Measurements from ENCODE around the gene PGR. TPM values are rescaled to one million over a fixed set of nuclear protein-coding genes. Genes with fewer than 3 reads are reported as not detected.

PGR gene
- total and polyA plus RNA-seq, 10 donors, result 0.13 to 7.7 (median 2.5) TPM

DNA sequence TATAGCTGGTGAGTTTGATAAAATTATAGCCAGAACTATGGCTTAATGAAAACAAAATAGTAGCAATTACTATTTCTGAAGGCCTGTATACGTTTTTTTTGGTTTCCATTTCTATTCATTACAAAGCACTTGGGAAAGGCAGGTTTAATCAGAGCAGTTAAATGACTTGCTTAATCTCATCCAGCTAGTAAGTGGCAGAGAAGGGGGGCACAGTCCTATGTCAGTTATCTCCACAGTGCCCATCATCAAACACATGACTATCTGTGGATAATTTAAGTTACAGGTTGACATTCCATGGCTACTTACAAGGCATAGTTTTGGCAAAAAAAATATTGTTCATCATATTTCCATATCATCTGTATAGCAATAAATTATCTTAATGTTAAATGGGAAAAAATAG lies 93.7 kb downstream of the PGR start:
- intact Hi-C loops (cut with DNase I; ENCODE audit: low total_unique reads), result no loop called here
- no peak overlapping the region for H3K4me3 ChIP-seq
- H3K27me3 ChIP-seq (replicated peaks in 1 of 7), result no peaks in the 10 kb centered on the region
- 51 to 73% (median 60%) methylated on average over 1 of the region's 1 CpG for WGBS, 5 donors
- TF ChIP-seq POLR2A (IDR thresholded peaks at IDR 0.05) (no peak), POLR2AphosphoS5 (IDR thresholded peaks at IDR 0.05) (no peak)
- TF ChIP-seq, protein P1, sequence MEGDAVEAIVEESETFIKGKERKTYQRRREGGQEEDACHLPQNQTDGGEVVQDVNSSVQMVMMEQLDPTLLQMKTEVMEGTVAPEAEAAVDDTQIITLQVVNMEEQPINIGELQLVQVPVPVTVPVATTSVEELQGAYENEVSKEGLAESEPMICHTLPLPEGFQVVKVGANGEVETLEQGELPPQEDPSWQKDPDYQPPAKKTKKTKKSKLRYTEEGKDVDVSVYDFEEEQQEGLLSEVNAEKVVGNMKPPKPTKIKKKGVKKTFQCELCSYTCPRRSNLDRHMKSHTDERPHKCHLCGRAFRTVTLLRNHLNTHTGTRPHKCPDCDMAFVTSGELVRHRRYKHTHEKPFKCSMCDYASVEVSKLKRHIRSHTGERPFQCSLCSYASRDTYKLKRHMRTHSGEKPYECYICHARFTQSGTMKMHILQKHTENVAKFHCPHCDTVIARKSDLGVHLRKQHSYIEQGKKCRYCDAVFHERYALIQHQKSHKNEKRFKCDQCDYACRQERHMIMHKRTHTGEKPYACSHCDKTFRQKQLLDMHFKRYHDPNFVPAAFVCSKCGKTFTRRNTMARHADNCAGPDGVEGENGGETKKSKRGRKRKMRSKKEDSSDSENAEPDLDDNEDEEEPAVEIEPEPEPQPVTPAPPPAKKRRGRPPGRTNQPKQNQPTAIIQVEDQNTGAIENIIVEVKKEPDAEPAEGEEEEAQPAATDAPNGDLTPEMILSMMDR (IDR thresholded peaks at IDR 0.05 in 8 of 11, conservative IDR thresholded peaks at IDR 0.05 in 3 of 11), result no peak
- no peak overlapping the region for H3K27ac ChIP-seq
- no peaks in the 10 kb centered on the region for H3K4me1 ChIP-seq
- H3K36me3 ChIP-seq, result no peaks in the 10 kb centered on the region
- no peak for DNase-seq
- no peaks in the 10 kb centered on the region for H3K9me3 ChIP-seq

DNA sequence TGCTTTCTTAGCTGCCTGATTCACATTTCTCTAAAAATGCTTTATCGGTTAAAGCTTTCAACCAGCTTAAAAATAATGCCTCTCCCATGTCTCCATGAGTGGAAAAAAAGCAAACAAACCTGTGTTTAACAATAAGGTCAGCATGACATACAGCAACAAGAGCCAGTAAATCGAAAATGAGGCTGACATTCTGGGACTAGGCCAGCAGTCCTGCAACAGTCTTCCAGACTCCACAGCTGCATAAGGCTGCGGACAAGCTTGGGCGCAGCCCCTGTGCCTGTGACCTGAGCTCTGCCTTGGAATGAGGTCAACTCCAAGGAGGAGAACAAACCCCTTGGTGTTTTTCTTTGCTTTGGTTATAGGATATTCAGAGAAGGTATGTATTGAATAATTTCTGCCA lies 95.5 kb downstream of the PGR start:
- TF ChIP-seq, protein P1 (IDR thresholded peaks at IDR 0.05 in 8 of 11, conservative IDR thresholded peaks at IDR 0.05 in 3 of 11), result no peak
- TF ChIP-seq POLR2AphosphoS5 (IDR thresholded peaks at IDR 0.05) (no peak), POLR2A (IDR thresholded peaks at IDR 0.05) (no peak)
- WGBS, 5 donors, result 44 to 80% (median 77%) methylated on average over 4 of the region's 4 CpGs
- H3K27me3 ChIP-seq (replicated peaks in 1 of 7), result no peaks in the 10 kb centered on the region
- no peaks in the 10 kb centered on the region for H3K4me1 ChIP-seq
- no peak overlapping the region for H3K4me3 ChIP-seq
- no peak overlapping the region for H3K27ac ChIP-seq
- no peak for DNase-seq
- H3K9me3 ChIP-seq, result no peaks in the 10 kb centered on the region
- intact Hi-C loops (cut with DNase I; ENCODE audit: low total_unique reads), result no loop called here
- no peaks in the 10 kb centered on the region for H3K36me3 ChIP-seq

DNA sequence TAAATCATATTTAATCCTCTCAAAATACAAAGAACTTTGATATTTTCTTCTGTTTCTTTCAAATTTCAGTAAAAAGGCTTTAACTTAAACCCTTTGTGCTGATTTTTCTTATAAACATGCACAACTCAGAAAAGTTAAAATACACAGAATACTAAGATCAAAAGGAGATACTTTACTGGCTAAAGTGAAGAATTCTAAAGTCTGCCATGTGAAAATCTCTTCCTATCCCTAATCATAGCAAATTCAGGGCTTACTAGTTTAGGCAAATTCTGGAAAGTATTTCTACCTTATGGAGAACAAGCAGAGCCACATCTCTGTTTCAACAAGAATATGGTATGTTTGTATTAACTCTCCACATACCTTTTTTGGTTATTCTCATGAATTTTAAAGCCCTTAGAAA lies 96.6 kb downstream of the PGR start:
- TF ChIP-seq POLR2AphosphoS5 (IDR thresholded peaks at IDR 0.05) (no peak), POLR2A (IDR thresholded peaks at IDR 0.05) (no peak)
- TF ChIP-seq, protein P1 (IDR thresholded peaks at IDR 0.05 in 8 of 11, conservative IDR thresholded peaks at IDR 0.05 in 3 of 11), result no peak
- Histone ChIP-seq H3K36me3 (no peaks in the 10 kb centered on the region), H3K9me3 (no peaks in the 10 kb centered on the region), H3K27me3 (replicated peaks in 1 of 7) (no peaks in the 10 kb centered on the region), H3K27ac (no peak overlapping the region), H3K4me3 (no peak overlapping the region), H3K4me1 (no peaks in the 10 kb centered on the region)
- DNase-seq, result no peak
- intact Hi-C loops (cut with DNase I; ENCODE audit: low total_unique reads), result no loop called here

DNA sequence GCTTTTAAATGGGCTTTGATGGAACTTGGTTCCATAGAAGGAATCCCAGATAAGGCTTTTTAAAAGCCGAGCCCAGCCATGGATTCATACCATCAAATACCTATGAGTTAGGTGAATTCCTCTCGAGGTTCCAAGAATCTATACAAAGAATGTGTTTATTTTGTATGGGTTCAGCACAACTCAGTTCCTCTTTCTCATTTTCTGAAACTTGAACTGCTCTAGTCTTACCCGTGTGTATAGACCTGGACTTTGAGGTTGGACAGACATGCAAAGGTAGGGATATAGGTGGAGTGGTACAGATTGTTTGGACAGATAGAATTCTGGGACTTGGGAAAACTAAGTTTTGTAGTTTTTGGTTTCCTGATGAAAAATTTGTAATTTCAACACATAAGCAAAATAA lies 97.9 kb downstream of the PGR start:
- H3K4me3 ChIP-seq, result no peak overlapping the region
- no peak for DNase-seq
- H3K9me3 ChIP-seq, result no peaks in the 10 kb centered on the region
- no peak for TF ChIP-seq POLR2AphosphoS5 (IDR thresholded peaks at IDR 0.05)
- TF ChIP-seq, protein P1 (IDR thresholded peaks at IDR 0.05 in 8 of 11, conservative IDR thresholded peaks at IDR 0.05 in 3 of 11), result no peak
- TF ChIP-seq POLR2A (IDR thresholded peaks at IDR 0.05), result no peak
- no peak overlapping the region for H3K27ac ChIP-seq
- H3K4me1 ChIP-seq, result no peaks in the 10 kb centered on the region
- no peaks in the 10 kb centered on the region for H3K36me3 ChIP-seq
- H3K27me3 ChIP-seq (replicated peaks in 1 of 7), result no peaks in the 10 kb centered on the region
- intact Hi-C loops (cut with DNase I; ENCODE audit: low total_unique reads), result no loop called here
- WGBS, 5 donors, result 68 to 80% (median 78%) methylated on average over 3 of the region's 3 CpGs

Measured in spleen (tissue), 11 donors.